GM19455 (cell line): Measurements from ENCODE around the gene CAPZB.

Experiments used
- ATAC-seq: cut with Tn5 transposase; IDR thresholded peaks from one replicate; pipeline ENCODE4 v1.9.1; 2021; ENCODE audit not compliant: unreplicated experiment

Gene CAPZB

GRCh38 chr1:19371226-19372135 lies 113.9 kb downstream of the CAPZB start:
- no peak for ATAC-seq

- ATAC-seq = no peak
Observed at GRCh38 chr1:19370453-19371170, 114.7 kb downstream of the CAPZB start.

- ATAC-seq = no peak
Observed at GRCh38 chr1:19369396-19370090, 115.8 kb downstream of the CAPZB start.

GRCh38 chr1:19368964-19369363 lies 116.4 kb downstream of the CAPZB start:
- ATAC-seq = no peak

GRCh38 chr1:19368050-19368449 lies 117.3 kb downstream of the CAPZB start:
- no peak for ATAC-seq

- no peak for ATAC-seq
Observed at GRCh38 chr1:19367584-19368041, 117.7 kb downstream of the CAPZB start.

- no peak for ATAC-seq
Observed at GRCh38 chr1:19366599-19367536, 118.5 kb downstream of the CAPZB start.

- ATAC-seq = no peak
Observed at GRCh38 chr1:19365721-19366120, 119.6 kb downstream of the CAPZB start.

GRCh38 chr1:19363536-19364152 lies 121.7 kb downstream of the CAPZB start:
- no peak for ATAC-seq

GRCh38 chr1:19361611-19362147 lies 123.7 kb downstream of the CAPZB start:
- no peak for ATAC-seq

GRCh38 chr1:19360843-19361610 lies 124.3 kb downstream of the CAPZB start:
- no peak for ATAC-seq

- no peak for ATAC-seq
Observed at GRCh38 chr1:19360432-19360831, 124.9 kb downstream of the CAPZB start.

- no peak for ATAC-seq
Observed at GRCh38 chr1:19360016-19360415, 125.3 kb downstream of the CAPZB start.

GRCh38 chr1:19359357-19359756 lies 126.0 kb downstream of the CAPZB start:
- ATAC-seq = no peak

- ATAC-seq = no peak
Observed at GRCh38 chr1:19358710-19359109, 126.6 kb downstream of the CAPZB start.

- ATAC-seq = no peak
Observed at GRCh38 chr1:19357299-19357986, 127.9 kb downstream of the CAPZB start.

GRCh38 chr1:19356266-19356665 lies 129.1 kb downstream of the CAPZB start:
- ATAC-seq = no peak

GRCh38 chr1:19354531-19354981 lies 130.8 kb downstream of the CAPZB start:
- ATAC-seq = no peak
